ENCODE data around the gene LMF1. TPM values are rescaled to one million over a fixed set of nuclear protein-coding genes. Genes with fewer than 3 reads are reported as not detected.

The LMF1 gene
- total and polyA plus RNA-seq, 9 of the 15 experiments (the other 6 are each of a cell fraction or from before 2014, with no cell fraction given) = 0.11 to 1.6 (median 0.55) TPM; not detected in 1

- TF ChIP-seq ZC3H8 (IDR thresholded peaks at IDR 0.05) (no peak), ZBTB40 (IDR thresholded peaks at IDR 0.05) (no peak), ZBTB40 (CRISPR knock-in tag; IDR thresholded peaks at IDR 0.05) (no peak), ZNF57 (CRISPR knock-in tag; IDR thresholded peaks at IDR 0.05) (no peak), SMARCA5 (IDR thresholded peaks at IDR 0.05) (no peak)
Measured at GRCh38 chr16:912684-913613, 57.8 kb downstream of the LMF1 start (continued).

Data from K562 (cell line).